Measurements from ENCODE around the gene ELOVL2. TPM values are rescaled to one million over a fixed set of nuclear protein-coding genes. Genes with fewer than 3 reads are reported as not detected.
"Not testable (repeated sequence)": the region's sequence is repeated elsewhere in the genome, so short reads cannot be mapped to it uniquely, and the experiment has no call there.

The ELOVL2 gene
- total RNA-seq = not detected

- POLR2A ChIA-PET = no interaction called here
- CTCF ChIA-PET = no interaction called here
Observed at GRCh38 chr6:11043961-11044711, at the start of gene ELOVL2. ELOVL2 (minus strand) TSS chr6:11044305; CDS start chr6:11044230, 75 bp downstream.

- POLR2A ChIA-PET = interaction anchor here (0.5 to 0.9 kb wide), 3 partner anchors 117 to 679 kb away, joined by 4 to 9 read pairs (median 9); partner anchors contain the start of gene MAK
Observed at GRCh38 chr6:11093376-11093625, 49.2 kb upstream of the ELOVL2 start.

GRCh38 chr6:11092668-11093375 lies 48.7 kb upstream of the ELOVL2 start:
- ChIA-PET POLR2A (interaction anchor here (0.5 to 0.9 kb wide), 3 partner anchors 117 to 679 kb away, joined by 4 to 9 read pairs (median 9); partner anchors contain the start of gene MAK), CTCF (no interaction called here)

More at GRCh38 chr6:11093376-11093625, 49.2 kb upstream of the ELOVL2 start:
- CTCF ChIA-PET = no interaction called here

- CTCF ChIA-PET = interaction anchor here (0.6 kb wide), 1 partner anchor 8 kb away, joined by 3 read pairs; no protein-coding TSS in a partner anchor
Observed at GRCh38 chr6:11091141-11091540, 47.0 kb upstream of the ELOVL2 start.

GRCh38 chr6:11089695-11090094 lies 45.6 kb upstream of the ELOVL2 start:
- CTCF ChIA-PET = no interaction called here
- POLR2A ChIA-PET = no interaction called here

More at GRCh38 chr6:11091141-11091540, 47.0 kb upstream of the ELOVL2 start:
- POLR2A ChIA-PET = not testable (repeated sequence)

GRCh38 chr6:11087141-11087812 lies 43.2 kb upstream of the ELOVL2 start:
- CTCF ChIA-PET = interaction anchor here (1.3 kb wide), 1 partner anchor 18 kb away, joined by 3 read pairs; no protein-coding TSS in a partner anchor
- POLR2A ChIA-PET = not testable (repeated sequence)

GRCh38 chr6:11085758-11086435 lies 41.8 kb upstream of the ELOVL2 start:
- CTCF ChIA-PET = no interaction called here
- POLR2A ChIA-PET = no interaction called here

GRCh38 chr6:11083956-11084355 lies 39.9 kb upstream of the ELOVL2 start:
- ChIA-PET CTCF (no interaction called here), POLR2A (no interaction called here)

GRCh38 chr6:11083491-11083890 lies 39.4 kb upstream of the ELOVL2 start:
- CTCF ChIA-PET = no interaction called here
- POLR2A ChIA-PET = no interaction called here

- CTCF ChIA-PET = no interaction called here
- POLR2A ChIA-PET = no interaction called here
Observed at GRCh38 chr6:11080296-11080695, 36.2 kb upstream of the ELOVL2 start.

- CTCF ChIA-PET = no interaction called here
Observed at GRCh38 chr6:11078266-11078665, 34.2 kb upstream of the ELOVL2 start.

GRCh38 chr6:11076540-11076939 lies 32.4 kb upstream of the ELOVL2 start:
- ChIA-PET CTCF (no interaction called here), POLR2A (interaction anchor here (0.6 kb wide), 1 partner anchor 279 kb away, joined by 3 read pairs; no protein-coding TSS in a partner anchor)

More at GRCh38 chr6:11078266-11078665, 34.2 kb upstream of the ELOVL2 start:
- POLR2A ChIA-PET = no interaction called here

- CTCF ChIA-PET = no interaction called here
Observed at GRCh38 chr6:11072101-11072500, 28.0 kb upstream of the ELOVL2 start.

GRCh38 chr6:11069760-11070159 lies 25.7 kb upstream of the ELOVL2 start:
- ChIA-PET CTCF (no interaction called here), POLR2A (no interaction called here)

More at GRCh38 chr6:11072101-11072500, 28.0 kb upstream of the ELOVL2 start:
- POLR2A ChIA-PET = no interaction called here

GRCh38 chr6:11067348-11067747 lies 23.2 kb upstream of the ELOVL2 start:
- POLR2A ChIA-PET = no interaction called here
- CTCF ChIA-PET = no interaction called here

GRCh38 chr6:11066505-11067347 lies 22.6 kb upstream of the ELOVL2 start:
- POLR2A ChIA-PET = no interaction called here
- CTCF ChIA-PET = no interaction called here

GRCh38 chr6:11065436-11066202 lies 21.5 kb upstream of the ELOVL2 start:
- ChIA-PET POLR2A (no interaction called here), CTCF (no interaction called here)

- POLR2A ChIA-PET = no interaction called here
- CTCF ChIA-PET = no interaction called here
Observed at GRCh38 chr6:11064836-11065235, 20.7 kb upstream of the ELOVL2 start.

GRCh38 chr6:11062715-11063114 lies 18.6 kb upstream of the ELOVL2 start:
- ChIA-PET CTCF (no interaction called here), POLR2A (no interaction called here)
